Right atrium auricular region (tissue), 2 donors: Measurements from ENCODE around the gene ZNF91. TPM values are rescaled to one million over a fixed set of nuclear protein-coding genes. Genes with fewer than 3 reads are reported as not detected.
"Not testable (repeated sequence)": the region's sequence is repeated elsewhere in the genome, so short reads cannot be mapped to it uniquely, and the experiment has no call there.

Source experiments
- DNase-seq: peaks from one replicate; pipeline ENCODE4 v3.0.0-alpha.2; 2019; ENCODE audit warnings: low spot score
- H3K27ac ChIP-seq, 2 donors: fragments of 200-600 bp; sonication (generic); 1 replicate in 1 of 2; 2 replicates in 1 of 2; pipeline ENCODE4 v1.5.1; 2016 to 2019
- H3K27me3 ChIP-seq, 2 donors: fragments of 200-600 bp; sonication (generic); one replicate each; pipeline versions ENCODE4 v1.5.1 to v1.6.0; 2017 to 2019
- H3K36me3 ChIP-seq: fragments of 200-600 bp; sonication (generic); one replicate; pipeline ENCODE4 v1.5.1; 2016
- H3K4me1 ChIP-seq, 2 donors: fragments of 200-600 bp; sonication (generic); one replicate each; pipeline versions ENCODE4 v1.5.1 to v1.6.0; 2017 to 2019
- H3K4me3 ChIP-seq, 2 donors: fragments of 200-600 bp; sonication (generic); 1 replicate in 1 of 2; 2 replicates in 1 of 2; pipeline ENCODE4 v1.5.1; 2017 to 2019; ENCODE audit warnings: mild to moderate bottlenecking in 1 of 2, moderate library complexity in 1 of 2
- H3K9me3 ChIP-seq, 2 donors: fragments of 200-600 bp; sonication (generic); one replicate each; pipeline ENCODE4 v1.5.1; 2019
- CTCF ChIP-seq, 2 donors: fragments of 200-600 bp; sonication (generic); IDR thresholded peaks; one replicate each; pipeline ENCODE4 v1.5.1; 2019; ENCODE audit warnings: antibody characterized with exemption in 2 of 2
- total RNA-seq, 2 donors: library from RNA; depleted of rRNA; stranded (reverse); fragments of >200 nt; gene quantifications; one replicate each; pipeline ENCODE4 v1.1.0, GENCODE V29; 2016

ZNF91 gene
- total RNA-seq, 2 donors from 2014 or later, result 101 TPM

- Histone ChIP-seq H3K27ac (no peak overlapping the region), H3K4me3 (no peak overlapping the region), H3K4me1 (no peaks in the 10 kb centered on the region), H3K27me3 (no peaks in the 10 kb centered on the region), H3K9me3 (peaks cover 0 to under 1% of the 10 kb centered on the region in 2 donors), H3K36me3 (no peaks in the 10 kb centered on the region)
- no peak for DNase-seq
- TF ChIP-seq CTCF (IDR thresholded peaks at IDR 0.05), result no peak
Observed at GRCh38 chr19:23328211-23328610, 67.1 kb downstream of the ZNF91 start.

DNA sequence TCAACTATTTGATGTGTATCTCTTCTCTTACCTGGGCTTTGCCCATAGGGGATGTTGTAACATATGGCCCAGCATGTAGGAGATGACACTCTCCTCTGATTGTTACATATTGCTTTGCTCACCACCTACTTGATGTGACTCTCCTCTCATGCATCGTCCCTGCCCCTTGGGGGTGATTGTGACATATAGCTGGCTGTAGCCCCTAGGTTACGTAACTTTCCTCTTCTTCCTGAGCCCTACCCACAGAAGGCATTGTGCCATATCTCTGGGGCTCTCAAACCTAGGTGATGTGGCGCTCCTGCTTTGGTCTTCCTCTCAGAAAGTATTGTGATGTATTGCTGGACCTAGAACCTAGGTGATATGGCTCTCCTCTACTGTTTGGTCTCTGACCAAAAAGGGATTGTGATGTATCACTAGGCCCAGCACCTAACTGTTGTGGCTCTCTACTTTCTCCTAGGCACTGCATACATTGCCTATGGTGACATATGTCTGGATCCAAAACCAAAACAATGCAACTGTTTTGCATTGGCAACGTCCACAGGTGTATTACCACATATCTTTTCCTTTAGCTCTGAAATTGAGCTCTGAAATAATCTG lies 73.2 kb downstream of the ZNF91 start:
- no peak for TF ChIP-seq CTCF (IDR thresholded peaks at IDR 0.05)
- H3K36me3 ChIP-seq, result no peaks in the 10 kb centered on the region
- DNase-seq, result no peak
- H3K9me3 ChIP-seq, result peaks cover 0 to 4% of the 10 kb centered on the region in 2 donors
- H3K27me3 ChIP-seq, result no peaks in the 10 kb centered on the region
- no peaks in the 10 kb centered on the region for H3K4me1 ChIP-seq
- H3K27ac ChIP-seq, result no peak overlapping the region
- H3K4me3 ChIP-seq, result no peak overlapping the region

DNA sequence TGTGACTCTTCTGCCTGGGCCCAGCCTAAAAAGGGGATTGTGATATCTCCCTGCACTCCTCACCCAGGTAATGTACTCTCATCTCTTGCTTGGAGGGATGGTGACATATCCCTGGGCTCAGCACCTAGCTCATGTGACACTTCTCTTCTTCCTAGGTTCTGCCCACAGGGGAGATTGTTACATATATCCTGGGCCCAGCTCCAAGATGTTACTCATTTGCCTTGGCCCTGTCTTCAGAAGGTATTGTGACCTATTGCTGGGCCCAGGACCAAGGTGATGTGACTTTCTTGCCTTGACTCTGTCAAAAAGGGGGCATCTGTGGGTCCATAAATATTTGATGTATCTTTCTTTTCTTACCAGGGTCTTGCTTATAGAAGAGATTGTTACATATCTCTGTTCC lies 73.9 kb downstream of the ZNF91 start:
- H3K4me3 ChIP-seq, DNase-seq, H3K27me3 ChIP-seq, H3K36me3 ChIP-seq, H3K4me1 ChIP-seq, H3K27ac ChIP-seq, H3K9me3 ChIP-seq: not testable (repeated sequence)

GRCh38 chr19:23319571-23319970 lies 75.7 kb downstream of the ZNF91 start:
- H3K4me1 ChIP-seq, H3K27ac ChIP-seq, DNase-seq, H3K9me3 ChIP-seq, H3K27me3 ChIP-seq, H3K36me3 ChIP-seq, H3K4me3 ChIP-seq: not testable (repeated sequence)

DNA sequence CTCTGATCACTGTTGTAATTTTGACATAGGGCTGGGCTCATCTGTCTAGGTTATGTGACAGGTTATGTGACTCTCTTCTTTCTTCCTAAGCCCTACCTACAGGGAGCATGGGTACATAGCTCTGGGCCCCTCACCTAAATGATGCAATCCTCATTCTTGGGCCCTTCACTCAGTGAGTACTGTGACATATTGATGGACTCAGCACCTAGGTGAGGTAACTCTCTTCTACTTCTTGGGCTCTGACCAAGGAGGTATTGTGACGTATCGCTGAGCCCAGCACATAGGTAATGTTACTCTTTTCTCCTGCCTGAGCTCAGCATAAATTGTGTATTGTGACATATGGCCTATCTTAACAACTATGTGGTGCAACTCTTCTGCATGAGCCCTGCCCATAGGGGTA lies 76.3 kb downstream of the ZNF91 start:
- H3K27me3 ChIP-seq, H3K36me3 ChIP-seq, DNase-seq, H3K4me3 ChIP-seq, H3K9me3 ChIP-seq, H3K4me1 ChIP-seq, H3K27ac ChIP-seq: not testable (repeated sequence)

- no peak for TF ChIP-seq CTCF (IDR thresholded peaks at IDR 0.05)
- no peaks in the 10 kb centered on the region for H3K27me3 ChIP-seq
- H3K27ac ChIP-seq, result no peak overlapping the region
- no peaks in the 10 kb centered on the region for H3K36me3 ChIP-seq
- no peak for DNase-seq
- no peak overlapping the region for H3K4me3 ChIP-seq
- H3K4me1 ChIP-seq, result no peaks in the 10 kb centered on the region
- H3K9me3 ChIP-seq, result peaks cover 0 to 3% of the 10 kb centered on the region in 2 donors
Observed at GRCh38 chr19:23318143-23318542, 77.1 kb downstream of the ZNF91 start.

DNA sequence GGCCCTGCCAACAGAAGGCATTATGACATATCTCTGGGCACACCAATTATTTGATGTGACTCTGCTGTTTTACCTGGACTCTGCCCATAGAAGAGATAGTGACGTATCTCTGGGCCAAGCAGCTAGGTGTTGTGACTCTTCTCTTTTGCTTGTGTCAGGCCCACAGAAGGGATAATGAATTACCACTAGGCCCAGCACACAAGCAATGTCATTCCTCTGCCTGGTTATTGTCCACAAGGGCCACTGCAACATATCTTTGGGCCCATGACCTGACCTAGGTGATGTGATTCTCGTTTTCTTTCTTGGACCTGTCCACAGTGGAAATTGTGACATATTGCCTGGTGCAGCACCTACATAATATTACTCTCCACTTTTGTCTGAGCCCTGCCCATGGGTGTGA lies 80.0 kb downstream of the ZNF91 start:
- Histone ChIP-seq H3K36me3 (no peaks in the 10 kb centered on the region), H3K4me1 (no peaks in the 10 kb centered on the region), H3K9me3 (no peaks in the 10 kb centered on the region), H3K27ac (no peak overlapping the region), H3K27me3 (no peaks in the 10 kb centered on the region), H3K4me3 (no peak overlapping the region)
- TF ChIP-seq CTCF (IDR thresholded peaks at IDR 0.05), result no peak
- no peak for DNase-seq
